ENCODE data around the gene NT5DC1.

NT5DC1 gene

GRCh38 chr6:116200619-116201249, 100.1 kb downstream of the NT5DC1 start:
- DNase-seq: no peak

DNA sequence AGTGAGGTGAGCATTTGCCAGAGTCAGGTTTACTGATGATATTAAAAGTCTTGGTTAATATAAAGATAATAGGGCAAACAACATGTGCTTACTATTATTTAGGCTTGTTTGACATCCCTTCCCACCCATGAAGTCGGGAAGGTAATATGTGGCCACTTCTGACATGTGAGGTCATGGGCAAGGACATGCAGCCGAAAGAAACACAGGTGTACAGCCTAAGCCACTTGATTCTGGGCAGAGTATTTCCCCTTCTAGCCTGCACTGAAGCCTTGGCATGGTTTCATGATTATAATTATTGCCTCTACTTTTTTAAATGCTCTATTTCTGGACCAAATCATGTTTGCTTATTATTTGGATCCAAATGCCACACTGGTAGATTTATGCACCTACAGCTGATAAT, 100.9 kb downstream of the NT5DC1 start:
- DNase-seq: no peak

DNA sequence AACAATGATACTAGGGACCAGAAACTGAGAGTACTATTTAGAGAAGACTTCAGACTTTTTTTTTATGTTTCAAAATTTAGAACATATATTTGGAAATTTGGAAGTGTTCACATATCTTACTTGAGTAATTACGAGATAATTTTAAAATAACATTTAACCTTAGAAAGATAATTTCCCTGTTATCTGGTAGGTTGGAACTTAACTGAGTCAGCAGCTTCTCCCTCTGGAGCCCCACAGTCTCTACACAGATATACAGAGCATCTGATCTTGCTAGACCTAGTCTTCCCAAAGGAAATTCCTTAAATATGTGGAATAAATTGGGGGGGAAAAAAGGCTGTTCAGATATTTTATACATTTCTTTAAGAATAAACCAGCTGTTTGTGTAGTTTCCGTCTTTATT, 104.6 kb downstream of the NT5DC1 start:
- no peak for DNase-seq

- DNase-seq: no peak
Observed at GRCh38 chr6:116206231-116206903, 105.7 kb downstream of the NT5DC1 start.

DNA sequence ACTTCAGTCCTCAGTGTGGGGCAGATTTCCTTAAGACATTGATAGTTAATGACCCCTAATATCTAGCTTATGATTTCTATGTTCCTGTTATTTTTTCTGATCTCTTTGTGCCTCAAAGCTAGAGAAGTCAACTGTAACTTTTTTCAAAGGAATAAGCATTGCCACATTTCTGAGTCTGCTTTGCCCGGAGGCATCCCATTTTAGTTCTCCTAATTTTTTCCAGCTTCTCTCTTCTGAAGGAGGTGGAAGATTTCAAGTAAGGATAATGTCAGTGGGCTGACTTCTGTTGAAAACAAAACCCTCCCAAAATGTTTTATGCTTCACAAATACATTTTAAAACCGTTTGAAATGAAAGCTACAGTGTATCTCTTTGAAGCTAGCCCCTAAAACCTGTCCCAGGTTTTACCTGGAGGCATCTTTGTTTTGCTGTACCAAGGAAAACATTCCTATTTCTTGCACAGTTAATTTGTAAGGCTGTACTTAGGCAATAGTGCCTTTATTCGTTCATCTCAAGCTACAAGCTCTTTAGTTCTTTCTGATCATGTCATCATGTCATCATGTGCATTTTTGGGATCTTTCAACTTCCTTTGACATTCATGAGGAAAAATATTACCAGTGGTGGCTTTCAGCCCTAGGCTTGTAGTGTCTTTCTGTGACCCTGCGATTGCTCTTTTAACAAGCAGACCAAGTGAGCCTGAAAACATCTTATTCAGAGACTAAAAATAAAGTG, 107.6 kb downstream of the NT5DC1 start:
- DNase-seq: no peak

GRCh38 chr6:116210316-116210715, 109.7 kb downstream of the NT5DC1 start:
- no peak for DNase-seq

GRCh38 chr6:116210750-116211425, 110.2 kb downstream of the NT5DC1 start:
- no peak for DNase-seq

DNA sequence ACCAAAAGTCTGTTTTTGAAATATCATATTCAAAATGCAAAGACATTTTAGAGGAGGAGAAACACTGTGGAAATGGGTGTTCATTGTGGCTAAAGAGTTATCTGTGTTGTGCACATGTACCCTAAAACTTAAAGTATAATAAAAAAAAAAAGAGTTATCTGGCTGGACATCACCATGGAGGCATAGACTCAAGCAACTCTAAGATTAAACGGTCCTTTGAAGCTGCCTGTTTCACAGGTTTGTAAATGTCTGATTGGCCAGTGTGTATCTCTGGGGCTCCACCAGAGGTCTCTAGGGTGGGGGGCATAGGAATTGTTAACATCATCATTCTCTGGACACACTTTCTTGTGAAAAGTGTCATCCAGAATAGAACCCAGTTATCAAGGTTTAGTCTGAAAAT, 114.0 kb downstream of the NT5DC1 start:
- no peak for DNase-seq

- no peak for DNase-seq
Observed at GRCh38 chr6:116215414-116215813, 114.8 kb downstream of the NT5DC1 start.

GRCh38 chr6:116217069-116217468, 116.4 kb downstream of the NT5DC1 start:
- DNase-seq: no peak

DNA sequence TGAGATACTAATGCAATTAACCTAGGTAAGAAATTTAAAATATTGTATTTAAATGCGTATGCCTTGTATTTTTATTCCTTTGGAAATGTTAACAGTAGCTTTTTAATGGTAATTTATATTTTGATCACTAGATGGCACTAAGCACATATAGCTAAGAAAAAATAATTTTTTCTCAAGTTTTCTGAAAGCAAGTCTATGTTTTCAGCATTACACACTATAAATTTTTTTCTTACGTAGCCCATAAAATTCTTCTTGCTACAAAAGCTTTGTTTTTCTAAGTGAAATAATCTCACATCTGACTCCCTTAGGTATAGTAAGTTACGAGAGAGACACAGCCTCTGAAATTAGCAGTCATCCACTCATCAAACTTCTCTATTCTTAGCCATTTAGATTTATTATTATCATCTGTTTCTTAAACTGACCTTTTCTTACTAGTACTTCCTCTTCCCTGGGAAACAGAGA, 117.5 kb downstream of the NT5DC1 start:
- DNase-seq: no peak

GRCh38 chr6:116218866-116219265, 118.2 kb downstream of the NT5DC1 start:
- no peak for DNase-seq

DNA sequence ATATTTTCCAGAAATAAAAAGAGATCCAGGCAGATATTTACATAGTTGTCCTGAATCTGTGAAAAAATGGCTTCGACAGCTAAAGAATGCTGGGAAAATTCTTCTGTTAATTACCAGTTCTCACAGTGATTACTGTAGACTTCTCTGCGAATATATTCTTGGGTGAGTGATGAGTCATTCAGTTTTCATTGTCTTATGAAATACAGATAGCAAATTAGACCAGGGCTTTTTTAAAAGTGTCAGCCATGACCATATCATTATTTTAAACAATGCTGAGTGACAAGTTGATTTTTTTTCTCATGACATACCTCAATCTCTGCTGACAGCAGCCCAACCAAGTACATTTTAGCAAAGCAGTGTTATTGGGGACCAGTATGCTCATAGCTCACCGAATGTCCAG, 120.4 kb downstream of the NT5DC1 start:
- no peak for DNase-seq

GRCh38 chr6:116221911-116222310, 121.3 kb downstream of the NT5DC1 start:
- DNase-seq: no peak

DNA sequence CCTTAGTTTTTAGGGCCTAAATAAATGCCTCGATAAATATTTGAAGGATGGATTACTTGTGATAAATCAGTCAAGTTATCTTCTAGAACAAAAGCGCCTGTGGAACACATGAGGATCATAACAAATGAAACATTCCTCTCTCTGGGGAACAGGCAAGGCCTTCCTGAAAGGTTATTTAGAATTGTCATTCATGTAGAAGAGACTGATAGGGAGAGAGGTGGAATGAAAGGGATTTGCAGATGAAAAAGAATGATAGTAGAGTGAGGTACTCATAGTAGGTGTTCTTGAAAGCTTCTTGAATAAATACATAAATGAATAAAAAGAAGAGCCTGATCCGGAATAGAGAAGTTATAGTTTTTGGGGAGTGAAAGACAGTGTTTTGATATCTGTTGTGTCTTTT, 122.7 kb downstream of the NT5DC1 start:
- no peak for DNase-seq

- DNase-seq: peak; percentile 89
Observed at GRCh38 chr6:116229287-116229913, 128.7 kb downstream of the NT5DC1 start.

DNA sequence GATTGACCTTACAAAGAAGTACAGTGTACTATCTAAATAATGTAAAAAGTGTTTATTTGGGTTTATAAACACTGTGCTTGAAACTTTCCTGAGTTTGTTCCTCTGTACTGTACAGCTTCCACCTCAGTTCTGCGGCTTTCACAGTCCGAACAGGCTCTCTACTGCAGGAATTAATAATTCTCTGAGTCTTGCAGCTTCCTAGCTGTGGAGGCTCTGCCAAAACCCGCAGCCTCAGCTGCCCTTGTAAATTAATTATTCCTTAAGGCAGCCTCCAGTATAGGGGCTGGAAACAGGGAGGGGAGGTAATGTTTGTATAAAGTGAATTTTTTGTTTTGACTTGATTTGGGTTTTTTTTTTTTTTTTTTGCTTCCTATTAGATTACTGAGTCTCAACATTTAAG, 134.0 kb downstream of the NT5DC1 start:
- no peak for DNase-seq

DNA sequence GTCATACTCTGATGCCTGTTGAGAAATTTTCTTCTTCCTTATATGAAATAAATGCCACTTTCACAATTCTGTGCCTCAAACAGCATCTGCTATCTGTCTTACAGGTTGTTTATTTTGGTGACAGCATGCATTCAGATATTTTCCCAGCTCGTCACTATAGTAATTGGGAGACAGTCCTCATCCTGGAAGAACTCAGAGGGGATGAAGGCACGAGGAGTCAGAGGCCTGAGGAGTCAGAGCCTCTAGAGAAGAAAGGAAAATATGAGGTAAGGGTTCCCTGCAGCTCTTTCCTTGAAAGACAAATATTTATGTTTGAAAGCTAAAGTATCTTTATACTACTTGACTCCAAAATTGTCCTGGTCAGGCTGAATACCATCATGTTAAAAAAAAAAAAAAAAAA, 137.4 kb downstream of the NT5DC1 start:
- DNase-seq: no peak

GRCh38 chr6:116239256-116239655, 138.6 kb downstream of the NT5DC1 start:
- DNase-seq: no peak

DNA sequence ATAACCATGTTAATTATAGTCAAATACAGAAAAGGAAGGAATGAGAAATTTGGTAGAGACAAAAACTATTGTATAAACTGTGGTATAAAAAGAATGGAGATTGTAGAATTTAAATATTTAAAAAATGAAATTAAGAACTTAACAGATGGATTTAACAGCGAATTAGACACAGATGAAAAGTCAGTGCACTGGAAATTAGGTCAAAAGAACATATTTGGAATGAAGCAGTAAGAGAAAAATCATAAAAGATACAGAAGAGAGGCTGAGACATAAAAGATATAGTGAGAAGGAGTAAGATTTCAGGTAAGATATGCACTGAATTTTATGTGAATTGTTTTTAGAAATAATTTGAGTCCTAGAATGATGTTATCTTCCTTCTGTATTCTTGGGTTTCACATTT, 139.2 kb downstream of the NT5DC1 start:
- no peak for DNase-seq

DNA sequence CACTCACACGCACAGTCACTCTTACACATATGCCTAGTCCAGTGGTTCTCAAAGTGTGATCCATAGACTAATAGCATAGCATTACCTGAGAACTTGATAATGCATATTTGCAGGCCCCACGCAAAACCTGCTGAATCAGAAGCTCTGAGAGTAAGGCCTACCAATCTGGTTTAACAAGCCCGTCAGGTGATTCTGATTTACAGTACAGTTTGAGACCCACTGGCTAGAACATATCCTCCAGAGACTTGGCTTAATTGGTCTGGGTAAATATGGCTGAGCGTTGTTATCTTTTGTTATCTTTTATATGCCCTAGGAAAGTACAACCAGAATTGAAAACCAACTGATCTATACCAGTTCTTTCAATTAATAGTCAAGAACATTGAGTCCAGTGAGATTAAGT, 143.6 kb downstream of the NT5DC1 start:
- no peak for DNase-seq

DNA sequence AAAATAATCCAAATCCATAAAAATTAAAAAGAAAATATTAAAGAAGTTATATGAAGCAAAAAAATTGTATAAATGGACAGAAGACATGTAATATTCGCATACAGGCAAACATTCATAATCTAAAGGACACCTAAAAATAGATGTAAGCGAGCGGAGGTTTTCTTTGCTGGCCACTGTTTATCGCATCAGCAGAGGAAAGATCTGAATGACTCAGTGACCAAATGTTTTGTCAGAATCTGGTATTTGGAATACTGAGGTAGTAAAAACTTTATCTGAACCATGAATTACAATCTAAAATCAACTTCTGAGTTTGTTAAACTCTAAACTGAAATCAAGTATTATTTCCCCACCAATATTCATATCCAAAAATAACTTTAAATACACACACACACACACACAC, 145.4 kb downstream of the NT5DC1 start:
- DNase-seq: no peak

DNA sequence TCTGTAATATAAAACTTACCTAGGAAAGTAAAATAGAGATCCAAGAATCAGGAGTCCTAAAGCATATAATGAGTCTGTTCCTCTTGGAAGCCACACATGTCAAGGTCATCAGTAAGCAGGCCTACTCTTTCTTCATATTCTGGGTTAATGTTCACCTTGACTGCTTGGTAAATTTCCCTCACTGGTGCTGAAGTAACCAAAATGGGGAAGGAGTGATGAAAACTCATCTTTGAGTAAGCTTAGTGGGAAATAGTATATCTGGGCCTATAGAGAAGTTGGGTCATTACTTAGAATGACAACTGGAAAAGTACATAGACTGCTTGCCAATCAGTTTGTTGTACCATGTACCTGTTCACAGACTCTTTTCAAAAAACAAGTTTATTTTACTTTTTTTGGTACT, 146.6 kb downstream of the NT5DC1 start:
- DNase-seq: no peak

Data from femur (tissue), 1 donor.